Measurements from ENCODE around the gene SCRN1.

SCRN1 gene

GRCh38 chr7:29922921-29923700 lies 66.5 kb downstream of the SCRN1 start:
- Histone ChIP-seq H3K27ac (no peak overlapping the region), H3K4me3 (no peak overlapping the region)
- no peak for DNase-seq (ENCODE audit: low spot score)
- TF ChIP-seq CTCF (IDR thresholded peaks at IDR 0.05) = no peak

GRCh38 chr7:29921404-29922010 lies 68.1 kb downstream of the SCRN1 start:
- TF ChIP-seq CTCF (IDR thresholded peaks at IDR 0.05) = peak; percentile 72
- DNase-seq (ENCODE audit: low spot score) = no peak
- no peak overlapping the region for H3K27ac ChIP-seq
- H3K4me3 ChIP-seq = no peak overlapping the region

DNA sequence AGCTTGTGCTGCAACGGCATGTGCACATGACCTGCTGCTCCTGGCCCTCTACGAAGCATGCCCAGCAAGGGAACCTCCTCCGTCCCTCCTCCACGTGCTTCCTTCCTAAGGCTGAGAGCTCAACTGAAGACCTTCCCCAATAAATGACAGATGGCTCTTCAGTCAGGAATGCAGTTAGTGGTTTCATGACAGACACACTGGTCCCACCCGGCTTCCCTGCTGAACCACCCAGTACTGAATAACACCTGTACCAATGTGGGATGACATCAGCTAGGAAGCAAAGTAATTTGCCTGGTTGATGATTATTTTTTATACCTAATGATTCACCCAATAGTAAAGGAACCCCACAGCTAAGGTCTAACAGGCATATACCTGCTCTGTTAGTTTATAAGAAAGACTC lies 69.1 kb downstream of the SCRN1 start:
- TF ChIP-seq CTCF (IDR thresholded peaks at IDR 0.05) = no peak

DNA sequence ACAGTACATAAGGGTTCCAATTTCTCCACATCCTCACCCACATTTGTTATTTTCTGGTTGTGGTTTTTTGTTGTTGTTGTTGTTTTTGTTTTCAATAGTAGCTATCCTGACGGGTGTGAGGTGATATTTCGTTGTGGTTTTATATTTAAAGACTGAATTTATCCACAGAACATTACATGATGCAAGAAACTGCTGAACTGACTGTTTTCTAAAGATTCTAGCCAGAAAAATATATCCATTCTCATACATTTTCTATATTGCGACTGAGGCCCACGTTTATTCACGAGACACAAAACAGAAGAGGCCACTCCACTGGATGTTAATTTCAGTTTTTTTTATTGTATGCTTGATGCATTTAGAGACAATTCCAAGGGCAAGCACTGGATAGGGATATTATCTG lies 69.8 kb downstream of the SCRN1 start:
- H3K27ac ChIP-seq = no peak overlapping the region
- no peak for DNase-seq (ENCODE audit: low spot score)
- no peak for TF ChIP-seq CTCF (IDR thresholded peaks at IDR 0.05)
- H3K4me3 ChIP-seq = no peak overlapping the region

More for the DNA sequence above, 69.1 kb downstream of the SCRN1 start:
- no peak overlapping the region for H3K4me3 ChIP-seq
- DNase-seq (ENCODE audit: low spot score) = no peak
- no peak overlapping the region for H3K27ac ChIP-seq

GRCh38 chr7:29918850-29919249 lies 70.8 kb downstream of the SCRN1 start:
- Histone ChIP-seq H3K27ac (no peak overlapping the region), H3K4me3 (no peak overlapping the region)
- TF ChIP-seq CTCF (IDR thresholded peaks at IDR 0.05) = no peak
- DNase-seq (ENCODE audit: low spot score) = no peak

GRCh38 chr7:29917641-29918040 lies 72.0 kb downstream of the SCRN1 start:
- no peak overlapping the region for H3K4me3 ChIP-seq
- no peak for DNase-seq (ENCODE audit: low spot score)
- H3K27ac ChIP-seq = no peak overlapping the region
- TF ChIP-seq CTCF (IDR thresholded peaks at IDR 0.05) = no peak
